Measurements from ENCODE around the gene DNM3. TPM values are rescaled to one million over a fixed set of nuclear protein-coding genes. Genes with fewer than 3 reads are reported as not detected.

The DNM3 gene
- total RNA-seq, 1 donor from 2014 or later: 4.7 TPM

DNA sequence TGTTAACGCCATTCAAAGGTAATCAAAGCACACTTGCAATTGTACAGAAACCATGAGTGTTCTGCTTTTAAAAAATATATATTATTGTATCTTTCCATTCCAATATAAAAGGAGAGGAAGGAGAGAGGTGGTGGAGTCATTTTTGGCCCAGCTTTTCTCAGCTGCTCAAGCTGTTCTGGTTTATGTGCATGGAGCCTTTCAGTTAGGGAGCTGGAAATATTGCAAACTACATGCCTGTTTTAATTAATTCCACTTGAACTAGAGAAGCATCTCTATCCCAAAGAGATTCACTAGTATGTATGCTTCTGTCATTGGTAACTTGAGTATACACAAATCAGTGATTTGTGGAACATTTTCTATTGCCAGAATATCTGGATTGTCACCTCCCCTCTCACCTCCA, 550.7 kb downstream of the DNM3 start:
- H3K9me3 Mint-ChIP-seq (ENCODE audit: unreplicated experiment): no peaks in the 10 kb centered on the region

DNA sequence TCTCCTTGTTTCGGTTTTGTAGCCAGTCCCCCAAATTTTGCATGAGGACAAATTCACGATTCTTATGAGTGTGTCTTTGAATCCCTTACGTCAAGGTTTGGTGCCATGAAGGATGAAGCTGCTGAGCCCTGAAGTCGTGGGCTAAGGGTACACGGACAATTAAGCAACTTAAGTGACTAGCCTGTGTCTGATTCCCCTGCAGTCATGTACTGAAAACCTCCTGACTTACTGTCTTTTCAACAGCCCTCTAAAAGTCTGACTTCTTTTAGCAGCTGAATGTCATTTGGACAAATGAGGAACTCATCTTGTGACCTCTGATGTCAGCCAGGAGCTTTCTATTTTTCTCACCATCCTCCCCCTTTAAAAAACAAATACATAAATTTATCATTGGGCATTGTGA, 552.1 kb downstream of the DNM3 start:
- Histone ChIP-seq H3K79me2 (ENCODE audit: insufficient read depth, low read length) (no peaks in the 10 kb centered on the region), H3K36me3 (ENCODE audit: insufficient read depth, low read length) (no peaks in the 10 kb centered on the region), H3K9ac (ENCODE audit: low read length) (no peak overlapping the region), H3K27ac (ENCODE audit: low read depth, low read length) (no peak overlapping the region), H2AFZ (ENCODE audit: low read depth, low read length) (no peak overlapping the region), H3K9me3 (ENCODE audit: insufficient read depth, low read depth, low read length) (no peaks in the 10 kb centered on the region), H3K4me3 (ENCODE audit: insufficient read depth, low read depth, low read length) (no peak overlapping the region), H3K4me2 (ENCODE audit: low read length) (no peak overlapping the region), H4K20me1 (ENCODE audit: insufficient read depth, low read length) (no peaks in the 10 kb centered on the region), H3K27me3 (ENCODE audit: insufficient read depth, low read length) (no peaks in the 10 kb centered on the region), H3K4me1 (ENCODE audit: insufficient read depth, low read length) (peaks cover 10% of the 10 kb centered on the region)
- TF ChIP-seq, protein P1, sequence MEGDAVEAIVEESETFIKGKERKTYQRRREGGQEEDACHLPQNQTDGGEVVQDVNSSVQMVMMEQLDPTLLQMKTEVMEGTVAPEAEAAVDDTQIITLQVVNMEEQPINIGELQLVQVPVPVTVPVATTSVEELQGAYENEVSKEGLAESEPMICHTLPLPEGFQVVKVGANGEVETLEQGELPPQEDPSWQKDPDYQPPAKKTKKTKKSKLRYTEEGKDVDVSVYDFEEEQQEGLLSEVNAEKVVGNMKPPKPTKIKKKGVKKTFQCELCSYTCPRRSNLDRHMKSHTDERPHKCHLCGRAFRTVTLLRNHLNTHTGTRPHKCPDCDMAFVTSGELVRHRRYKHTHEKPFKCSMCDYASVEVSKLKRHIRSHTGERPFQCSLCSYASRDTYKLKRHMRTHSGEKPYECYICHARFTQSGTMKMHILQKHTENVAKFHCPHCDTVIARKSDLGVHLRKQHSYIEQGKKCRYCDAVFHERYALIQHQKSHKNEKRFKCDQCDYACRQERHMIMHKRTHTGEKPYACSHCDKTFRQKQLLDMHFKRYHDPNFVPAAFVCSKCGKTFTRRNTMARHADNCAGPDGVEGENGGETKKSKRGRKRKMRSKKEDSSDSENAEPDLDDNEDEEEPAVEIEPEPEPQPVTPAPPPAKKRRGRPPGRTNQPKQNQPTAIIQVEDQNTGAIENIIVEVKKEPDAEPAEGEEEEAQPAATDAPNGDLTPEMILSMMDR (IDR thresholded peaks at IDR 0.05; ENCODE audit: insufficient read depth, low read depth, low read length): no peak
- TF ChIP-seq EZH2 (IDR thresholded peaks at IDR 0.05; ENCODE audit: insufficient read depth, low read length): no peak
- no peak for DNase-seq (ENCODE audit: low read depth)
- Mint-ChIP-seq H3K4me3 (ENCODE audit: unreplicated experiment) (no peak overlapping the region), H3K27ac (ENCODE audit: unreplicated experiment) (no peak overlapping the region), H3K36me3 (ENCODE audit: low read depth, unreplicated experiment) (peaks cover 4% of the 10 kb centered on the region), H3K4me1 (ENCODE audit: low read depth, unreplicated experiment) (peaks cover 43% of the 10 kb centered on the region), H3K27me3 (ENCODE audit: low read depth, unreplicated experiment) (no peaks in the 10 kb centered on the region), H3K9me3 (ENCODE audit: unreplicated experiment) (no peaks in the 10 kb centered on the region)
- no peak for FAIRE-seq

More for the DNA sequence above, 550.7 kb downstream of the DNM3 start:
- Histone ChIP-seq H3K4me2 (ENCODE audit: low read length) (no peak overlapping the region), H2AFZ (ENCODE audit: low read depth, low read length) (no peak overlapping the region), H3K27ac (ENCODE audit: low read depth, low read length) (no peak overlapping the region), H3K4me3 (ENCODE audit: insufficient read depth, low read depth, low read length) (no peak overlapping the region), H3K9ac (ENCODE audit: low read length) (no peak overlapping the region), H3K4me1 (ENCODE audit: insufficient read depth, low read length) (peaks cover under 1% of the 10 kb centered on the region), H3K36me3 (ENCODE audit: insufficient read depth, low read length) (no peaks in the 10 kb centered on the region), H3K79me2 (ENCODE audit: insufficient read depth, low read length) (no peaks in the 10 kb centered on the region), H3K9me3 (ENCODE audit: insufficient read depth, low read depth, low read length) (no peaks in the 10 kb centered on the region), H3K27me3 (ENCODE audit: insufficient read depth, low read length) (no peaks in the 10 kb centered on the region), H4K20me1 (ENCODE audit: insufficient read depth, low read length) (no peaks in the 10 kb centered on the region)
- Mint-ChIP-seq H3K27ac (ENCODE audit: unreplicated experiment) (no peak overlapping the region), H3K4me1 (ENCODE audit: low read depth, unreplicated experiment) (peaks cover 30% of the 10 kb centered on the region), H3K4me3 (ENCODE audit: unreplicated experiment) (no peak overlapping the region), H3K36me3 (ENCODE audit: low read depth, unreplicated experiment) (peaks cover 9% of the 10 kb centered on the region), H3K27me3 (ENCODE audit: low read depth, unreplicated experiment) (no peaks in the 10 kb centered on the region)
- DNase-seq (ENCODE audit: low read depth) (no peak), FAIRE-seq (no peak)
- TF ChIP-seq, protein P1 (IDR thresholded peaks at IDR 0.05; ENCODE audit: insufficient read depth, low read depth, low read length): no peak
- no peak for TF ChIP-seq EZH2 (IDR thresholded peaks at IDR 0.05; ENCODE audit: insufficient read depth, low read length)

DNA sequence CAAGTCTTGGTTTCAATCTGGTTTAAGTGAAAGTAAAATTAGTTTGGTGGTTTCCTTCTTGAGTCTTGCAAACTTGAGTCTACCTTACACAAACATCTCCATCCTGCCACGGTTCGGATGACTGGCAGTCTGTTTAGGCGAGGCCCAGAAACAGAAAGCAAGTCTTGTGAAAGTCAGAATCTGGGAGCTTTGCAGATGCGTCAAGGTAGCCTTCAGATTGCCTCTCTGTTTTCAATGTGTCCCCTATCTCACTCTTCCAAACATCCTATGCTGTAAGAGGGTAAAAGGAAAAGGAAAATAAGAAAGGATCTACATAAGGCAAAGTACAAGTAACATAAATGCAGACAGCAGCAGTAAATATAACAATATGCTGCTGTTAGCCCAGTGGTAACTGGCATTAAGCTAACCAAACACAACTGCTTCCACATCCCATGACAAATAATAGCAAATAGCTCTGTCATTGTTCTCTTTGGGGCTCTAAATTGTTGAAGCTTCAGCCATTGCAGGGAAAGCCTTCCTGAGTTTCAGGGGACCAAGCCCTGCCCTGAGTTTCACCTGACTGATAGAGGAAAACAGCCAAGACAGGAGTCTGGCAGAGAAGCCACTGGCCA, 552.9 kb downstream of the DNM3 start:
- no peaks in the 10 kb centered on the region for H3K79me2 ChIP-seq (ENCODE audit: insufficient read depth, low read length)
- no peak overlapping the region for H3K4me3 Mint-ChIP-seq (ENCODE audit: unreplicated experiment)
- no peak for TF ChIP-seq EZH2 (IDR thresholded peaks at IDR 0.05; ENCODE audit: insufficient read depth, low read length)
- TF ChIP-seq, protein P1 (IDR thresholded peaks at IDR 0.05; ENCODE audit: insufficient read depth, low read depth, low read length): no peak
- no peaks in the 10 kb centered on the region for H3K36me3 Mint-ChIP-seq (ENCODE audit: low read depth, unreplicated experiment)
- no peaks in the 10 kb centered on the region for H3K9me3 Mint-ChIP-seq (ENCODE audit: unreplicated experiment)
- no peaks in the 10 kb centered on the region for H3K27me3 ChIP-seq (ENCODE audit: insufficient read depth, low read length)
- no peak overlapping the region for H2AFZ ChIP-seq (ENCODE audit: low read depth, low read length)
- H3K9ac ChIP-seq (ENCODE audit: low read length): no peak overlapping the region
- FAIRE-seq: no peak
- DNase-seq (ENCODE audit: low read depth): no peak
- no peaks in the 10 kb centered on the region for H4K20me1 ChIP-seq (ENCODE audit: insufficient read depth, low read length)
- no peak overlapping the region for H3K27ac ChIP-seq (ENCODE audit: low read depth, low read length)
- H3K4me1 Mint-ChIP-seq (ENCODE audit: low read depth, unreplicated experiment): peaks cover 52% of the 10 kb centered on the region
- H3K4me3 ChIP-seq (ENCODE audit: insufficient read depth, low read depth, low read length): no peak overlapping the region
- H3K4me1 ChIP-seq (ENCODE audit: insufficient read depth, low read length): peaks cover 19% of the 10 kb centered on the region
- H3K27me3 Mint-ChIP-seq (ENCODE audit: low read depth, unreplicated experiment): no peaks in the 10 kb centered on the region
- no peaks in the 10 kb centered on the region for H3K36me3 ChIP-seq (ENCODE audit: insufficient read depth, low read length)
- peak overlapping the region; percentile 91 for H3K27ac Mint-ChIP-seq (ENCODE audit: unreplicated experiment)
- no peaks in the 10 kb centered on the region for H3K9me3 ChIP-seq (ENCODE audit: insufficient read depth, low read depth, low read length)
- no peak overlapping the region for H3K4me2 ChIP-seq (ENCODE audit: low read length)
